HG03196 (cell line): ENCODE measurements around the gene RSPH10B.
"Not testable (repeated sequence)": the region's sequence is repeated elsewhere in the genome, so short reads cannot be mapped to it uniquely, and the experiment has no call there.

Experiments used
- ATAC-seq: cut with Tn5 transposase; IDR thresholded peaks from one replicate; pipeline ENCODE4 v1.9.1; 2021; ENCODE audit not compliant: unreplicated experiment

Gene RSPH10B

GRCh38 chr7:5970347-5970911 lies at the start of gene RSPH10B:
TSS of gene RSPH10B (minus strand) at chr7:5970689. CDS start at chr7:5967116, 3,573 bp downstream.
- not testable (repeated sequence) for ATAC-seq

DNA sequence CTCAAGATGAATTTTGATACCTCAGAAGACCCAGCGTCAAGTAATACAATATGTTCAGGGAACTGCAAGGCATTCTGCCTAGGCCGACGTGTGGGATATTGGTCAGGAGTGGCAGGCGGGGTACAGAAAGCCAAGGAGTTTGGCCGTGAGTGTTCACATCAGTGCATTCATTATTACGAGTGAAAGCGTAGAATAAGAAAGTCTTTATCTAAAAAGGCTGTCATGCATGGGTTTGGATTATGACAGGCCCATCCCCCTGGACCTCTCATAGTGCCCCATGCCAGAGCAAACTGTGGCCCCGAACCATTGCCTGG lies 46.1 kb upstream of the RSPH10B start:
- no peak for ATAC-seq

DNA sequence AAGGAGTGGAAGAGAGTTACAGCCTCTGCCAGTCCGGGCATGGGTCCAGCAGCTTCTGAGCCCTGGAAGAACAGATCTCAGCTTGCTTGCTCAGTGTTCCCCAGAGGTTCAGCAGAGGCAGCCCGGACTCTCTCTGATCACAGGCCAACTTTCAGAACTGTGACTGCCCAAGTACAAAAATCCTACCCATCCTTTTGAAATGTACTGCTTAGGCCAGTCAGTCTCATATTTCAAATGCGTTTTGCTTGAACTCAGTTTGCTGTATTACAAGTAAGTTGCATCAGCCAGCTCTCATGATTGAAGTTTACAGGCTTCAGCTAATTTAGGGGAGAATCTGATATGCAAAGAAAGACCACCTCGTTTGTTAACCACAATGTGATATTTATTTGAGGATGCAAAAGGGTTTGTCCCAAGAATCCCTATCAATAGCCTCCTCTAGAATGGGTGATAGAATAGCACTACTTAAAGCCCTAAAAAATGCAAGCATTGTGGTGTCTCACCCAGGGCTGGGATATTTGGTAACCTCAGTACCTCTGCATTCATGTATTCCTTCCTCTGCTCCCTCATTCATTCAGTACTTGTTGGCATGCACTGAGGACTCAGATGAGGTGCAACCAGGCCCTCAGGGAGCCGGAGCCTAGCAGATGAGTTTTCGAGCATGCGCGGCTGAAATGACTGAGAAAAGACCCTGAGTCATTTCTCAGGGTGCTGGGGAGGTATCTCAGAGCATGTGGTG lies 45.6 kb upstream of the RSPH10B start:
- ATAC-seq, result no peak

DNA sequence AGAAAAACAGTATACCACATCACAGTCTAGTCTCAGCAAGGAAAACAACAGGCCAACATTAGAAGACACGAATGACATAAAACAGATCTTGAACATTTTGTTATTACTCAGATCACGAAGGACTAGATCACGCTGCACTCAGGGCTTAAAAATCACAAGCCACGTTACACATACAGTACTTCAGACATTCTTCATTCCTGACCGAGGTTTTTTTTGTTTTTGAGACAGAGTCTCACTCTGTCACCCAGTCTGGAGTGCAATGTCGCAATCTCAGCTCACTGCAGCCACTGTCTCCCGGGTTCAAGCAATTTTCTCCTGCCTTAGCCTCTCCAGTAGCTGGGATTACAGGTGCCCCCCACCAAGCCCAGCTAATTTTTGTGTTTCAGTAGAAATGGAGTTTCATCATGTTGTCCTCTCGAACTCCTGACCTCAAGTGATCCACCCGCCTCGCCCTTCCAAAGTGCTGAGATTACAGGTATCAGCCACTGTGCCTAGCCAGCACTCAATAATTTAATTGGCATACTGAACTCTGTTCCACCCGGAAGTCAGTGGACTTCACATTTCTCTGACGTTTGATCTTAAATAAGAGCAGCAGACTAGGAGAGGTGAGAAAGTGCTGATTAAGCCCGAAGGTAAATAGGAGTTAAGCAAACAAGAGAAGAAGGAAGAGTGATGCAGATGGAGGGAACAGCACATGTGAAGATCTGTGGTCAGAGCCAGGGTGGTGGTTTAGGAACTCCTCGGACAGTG lies 42.0 kb upstream of the RSPH10B start:
- ATAC-seq, result no peak

DNA sequence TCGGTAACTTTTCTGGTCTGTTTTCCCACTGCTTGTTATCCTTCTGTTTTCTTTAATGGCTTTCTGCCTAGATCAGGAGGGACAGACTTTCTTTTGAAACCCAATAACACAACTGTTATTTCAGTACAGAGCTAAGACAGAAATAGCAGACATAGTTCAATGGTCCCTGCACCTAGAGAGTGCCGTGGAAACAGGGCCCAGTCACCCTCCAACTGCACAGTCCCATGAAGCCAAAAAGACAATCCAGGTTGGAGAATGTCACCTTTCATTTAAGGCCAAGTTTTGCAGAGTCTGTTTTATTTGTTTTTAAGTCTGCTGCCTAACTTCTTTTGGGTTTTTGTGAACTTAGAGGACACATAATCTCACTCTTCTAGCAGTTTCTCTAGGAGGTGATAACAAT lies 41.1 kb upstream of the RSPH10B start:
- ATAC-seq, result no peak

- not testable (repeated sequence) for ATAC-seq
These were observed 39.9 kb upstream of the RSPH10B start for GRCh38 chr7:6010370-6010769.

- peak; percentile 94 for ATAC-seq
These were observed 38.5 kb upstream of the RSPH10B start, which contains the start of the genes AIMP2 and PMS2 for GRCh38 chr7:6008668-6009611. TSS of gene AIMP2 (plus strand) at chr7:6009272. CDS start at chr7:6009364, 92 bp downstream. TSS of gene PMS2 (minus strand) at chr7:6009049. CDS start at chr7:6009019, 30 bp downstream.

GRCh38 chr7:6007835-6008590 lies 37.5 kb upstream of the RSPH10B start:
- not testable (repeated sequence) for ATAC-seq

DNA sequence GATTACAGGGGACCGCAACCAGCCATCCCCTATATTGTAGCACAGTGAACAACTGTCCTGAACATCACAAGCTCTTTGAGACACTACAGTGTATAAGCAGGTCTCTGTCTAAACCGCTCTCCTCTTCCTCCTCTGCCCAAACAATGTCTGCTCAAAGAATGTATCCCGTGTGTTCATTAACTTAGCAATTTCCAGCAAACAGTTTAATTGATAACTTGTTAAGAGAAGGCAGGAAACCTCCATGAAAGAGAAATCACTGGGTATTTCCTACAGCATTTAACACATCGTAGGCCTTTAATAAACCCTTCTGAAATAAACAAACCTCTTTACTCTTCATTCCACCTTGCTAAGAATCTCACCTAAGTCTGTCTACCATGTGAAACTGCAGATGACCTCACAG lies 36.9 kb upstream of the RSPH10B start:
- no peak for ATAC-seq

- no peak for ATAC-seq
These were observed 26.8 kb upstream of the RSPH10B start for GRCh38 chr7:5997210-5997808.

GRCh38 chr7:5987061-5987460 lies 16.6 kb upstream of the RSPH10B start:
- not testable (repeated sequence) for ATAC-seq

GRCh38 chr7:5979680-5980314 lies 9.3 kb upstream of the RSPH10B start:
- not testable (repeated sequence) for ATAC-seq

- ATAC-seq, result not testable (repeated sequence)
These were observed 3.1 kb upstream of the RSPH10B start for GRCh38 chr7:5973580-5973979.

- not testable (repeated sequence) for ATAC-seq
These were observed 6.7 kb downstream of the RSPH10B start for GRCh38 chr7:5963810-5964209.

- not testable (repeated sequence) for ATAC-seq
These were observed 7.3 kb downstream of the RSPH10B start for GRCh38 chr7:5963205-5963604.

DNA sequence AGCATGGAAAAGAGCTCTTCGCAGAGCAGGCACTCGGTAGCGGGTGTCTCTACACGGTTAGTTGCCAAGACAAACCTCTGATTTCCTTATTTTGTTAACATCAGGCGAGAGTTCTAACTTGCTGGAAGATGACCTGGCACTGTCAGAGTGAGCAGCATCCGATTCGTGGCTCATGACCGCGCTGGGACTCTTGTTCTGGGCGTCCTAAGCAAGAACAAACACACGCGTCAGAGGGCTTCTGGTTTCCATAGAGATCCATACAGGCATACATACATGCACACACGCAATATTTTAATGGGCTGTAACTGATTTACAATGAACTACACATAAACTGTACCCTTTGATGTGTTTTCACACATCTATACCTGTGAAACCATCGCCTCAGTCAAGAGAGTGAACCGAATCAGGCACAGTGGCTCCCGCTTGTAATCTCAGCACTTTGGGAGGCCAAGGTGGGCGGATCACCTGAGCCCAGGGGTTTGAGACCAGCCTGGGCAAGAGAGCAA lies 35.5 kb downstream of the RSPH10B start:
- not testable (repeated sequence) for ATAC-seq

- not testable (repeated sequence) for ATAC-seq
These were observed 38.4 kb downstream of the RSPH10B start for GRCh38 chr7:5931905-5932644.

DNA sequence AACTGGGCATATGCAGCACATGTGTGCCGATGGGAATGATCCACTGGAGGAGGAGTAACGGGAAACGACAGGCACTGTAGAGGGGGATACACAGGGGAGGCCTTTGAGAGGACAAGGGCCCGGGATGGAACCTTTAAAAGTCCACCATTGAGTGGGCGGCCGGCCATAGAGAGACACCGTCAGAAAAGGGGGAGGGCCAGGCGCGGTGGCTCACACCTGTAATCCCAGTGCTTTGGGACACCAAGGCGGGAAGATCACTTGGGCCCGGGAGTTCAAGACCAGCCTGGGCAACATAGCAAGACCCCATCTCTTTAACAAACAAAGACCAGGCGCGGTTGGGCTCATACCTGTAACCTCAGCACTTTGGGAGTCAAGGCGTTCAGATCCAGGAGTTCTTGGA lies 39.2 kb downstream of the RSPH10B start:
- ATAC-seq, result not testable (repeated sequence)
